ENCODE data around the gene DBNDD2. TPM values are rescaled to one million over a fixed set of nuclear protein-coding genes. Genes with fewer than 3 reads are reported as not detected.

The DBNDD2 gene
- total RNA-seq, 2 experiments from 2014 or later, result 13.2 to 15.7 TPM

DNA sequence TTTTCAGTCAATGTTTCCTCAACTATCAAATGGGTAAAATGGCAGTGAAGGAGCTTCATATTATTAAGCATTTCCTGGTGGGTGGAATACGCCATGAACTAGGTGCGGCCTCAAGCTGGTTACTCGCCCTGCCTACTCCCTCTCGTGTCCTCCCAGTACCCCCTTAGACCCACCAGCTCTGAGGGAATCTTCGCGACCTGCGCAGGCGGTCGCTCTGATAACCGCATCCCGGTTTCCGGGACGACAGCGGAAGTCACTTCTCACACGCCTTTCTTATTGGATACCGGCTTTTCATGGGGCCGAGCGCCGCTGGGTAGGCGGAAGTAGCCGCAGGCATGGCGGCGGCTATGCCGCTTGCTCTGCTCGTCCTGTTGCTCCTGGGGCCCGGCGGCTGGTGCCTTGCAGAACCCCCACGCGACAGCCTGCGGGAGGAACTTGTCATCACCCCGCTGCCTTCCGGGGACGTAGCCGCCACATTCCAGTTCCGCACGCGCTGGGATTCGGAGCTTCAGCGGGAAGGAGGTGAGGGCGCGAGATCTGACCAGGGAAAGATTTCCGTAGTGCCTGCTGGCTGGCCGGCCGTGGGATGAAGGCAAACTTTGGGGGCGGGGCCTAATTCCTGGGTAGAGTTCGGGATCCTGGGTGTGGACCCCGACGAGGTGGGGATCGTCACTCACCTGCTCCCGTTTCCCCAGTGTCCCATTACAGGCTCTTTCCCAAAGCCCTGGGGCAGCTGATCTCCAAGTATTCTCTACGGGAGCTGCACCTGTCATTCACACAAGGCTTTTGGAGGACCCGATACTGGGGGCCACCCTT is 7.9 kb downstream of the DBNDD2 start, which contains the start of gene PIGT:
Gene PIGT, plus strand, starts transcription at position 320 of the 816 bp plus-strand sequence. Its CDS starts 16 bp downstream, at position 336.
- peaks cover 31% of the 10 kb centered on the region for H3K36me3 ChIP-seq (ENCODE audit: insufficient read depth, low read length)
- peak; percentile 75 to 97 (median 86) for DNase-seq
- peak within 1 kb of the TSS; percentile 81 to 88 for H3K27ac ChIP-seq (ENCODE audit: low read depth in 1 of 2, low read length in 2 of 2)
- TF ChIP-seq, protein P1, sequence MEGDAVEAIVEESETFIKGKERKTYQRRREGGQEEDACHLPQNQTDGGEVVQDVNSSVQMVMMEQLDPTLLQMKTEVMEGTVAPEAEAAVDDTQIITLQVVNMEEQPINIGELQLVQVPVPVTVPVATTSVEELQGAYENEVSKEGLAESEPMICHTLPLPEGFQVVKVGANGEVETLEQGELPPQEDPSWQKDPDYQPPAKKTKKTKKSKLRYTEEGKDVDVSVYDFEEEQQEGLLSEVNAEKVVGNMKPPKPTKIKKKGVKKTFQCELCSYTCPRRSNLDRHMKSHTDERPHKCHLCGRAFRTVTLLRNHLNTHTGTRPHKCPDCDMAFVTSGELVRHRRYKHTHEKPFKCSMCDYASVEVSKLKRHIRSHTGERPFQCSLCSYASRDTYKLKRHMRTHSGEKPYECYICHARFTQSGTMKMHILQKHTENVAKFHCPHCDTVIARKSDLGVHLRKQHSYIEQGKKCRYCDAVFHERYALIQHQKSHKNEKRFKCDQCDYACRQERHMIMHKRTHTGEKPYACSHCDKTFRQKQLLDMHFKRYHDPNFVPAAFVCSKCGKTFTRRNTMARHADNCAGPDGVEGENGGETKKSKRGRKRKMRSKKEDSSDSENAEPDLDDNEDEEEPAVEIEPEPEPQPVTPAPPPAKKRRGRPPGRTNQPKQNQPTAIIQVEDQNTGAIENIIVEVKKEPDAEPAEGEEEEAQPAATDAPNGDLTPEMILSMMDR (IDR thresholded peaks at IDR 0.05), result no peak
- no peaks in the 10 kb centered on the region for H3K9me3 ChIP-seq (ENCODE audit: control insufficient read depth in 1 of 2, insufficient read depth in 1 of 2, low read length in 2 of 2)
- H3K4me3 ChIP-seq (ENCODE audit: low read length), result peak within 1 kb of the TSS; percentile 98
- CTCF ChIA-PET, result interaction anchor here (0.9 to 7.2 kb wide), 7 partner anchors 9 to 61 kb away, joined by 3 to 51 read pairs (median 5); partner anchors contain the start of gene SYS1
- Mint-ChIP-seq H3K27me3 (no peaks in the 10 kb centered on the region), H3K36me3 (ENCODE audit: low read depth) (peaks cover 43% of the 10 kb centered on the region), H3K4me3 (peak within 1 kb of the TSS; percentile 95), H3K9me3 (no peaks in the 10 kb centered on the region), H3K4me1 (ENCODE audit: low read depth) (peaks cover 49% of the 10 kb centered on the region), H3K27ac (peak within 1 kb of the TSS; percentile 92)
- POLR2A ChIA-PET, result interaction anchor here (0.7 to 4.4 kb wide), 15 partner anchors 9 to 530 kb away, joined by 3 to 78 read pairs (median 6); partner anchors contain the start of genes DBNDD2, DNTTIP1, PCIF1 and SYS1
- ATAC-seq (ENCODE audit: poor library complexity), result peak; percentile 95
- peaks cover 31% of the 10 kb centered on the region for H3K4me1 ChIP-seq (ENCODE audit: insufficient read depth, low read length)
- intact Hi-C loops (cut with DNase I, micrococcal nuclease), result loop anchor here (1.0 to 10.0 kb wide), 5 partner anchors 21 to 531 kb away; partner anchors contain the start of genes SYS1 (in 2 of the 2), STK4 (in 1 of the 2), TOMM34 (in 1 of the 2) and YWHAB (in 1 of the 2)
- no peaks in the 10 kb centered on the region for H3K27me3 ChIP-seq (ENCODE audit: control insufficient read depth in 1 of 2, insufficient read depth in 2 of 2, low read length in 2 of 2)

DNA sequence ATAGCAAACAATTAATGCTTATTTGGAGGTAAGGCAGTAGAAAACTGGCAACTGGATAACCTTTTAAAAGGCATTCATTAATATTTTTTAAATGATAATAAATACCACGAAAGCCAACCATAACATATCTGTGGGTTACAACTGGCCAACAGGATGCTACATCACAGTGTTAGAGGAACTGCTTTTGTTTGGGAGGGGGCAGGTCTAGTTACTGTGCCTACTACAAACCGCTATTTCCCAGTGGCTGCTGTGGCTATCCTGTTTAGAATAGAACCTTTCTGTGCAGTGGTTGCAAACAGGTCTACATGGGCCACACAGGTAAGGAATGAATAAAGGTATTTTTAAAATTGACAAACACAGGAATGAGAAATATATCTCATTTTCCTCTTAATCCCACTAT is 8.8 kb downstream of the DBNDD2 start:
- peaks cover 50% of the 10 kb centered on the region for H3K36me3 Mint-ChIP-seq (ENCODE audit: low read depth)
- POLR2A ChIA-PET, result interaction anchor here (1.2 to 4.4 kb wide), 5 partner anchors 10 to 54 kb away, joined by 3 to 78 read pairs (median 41); partner anchors contain the start of genes DBNDD2 and SYS1
- Histone ChIP-seq H3K4me1 (ENCODE audit: insufficient read depth, low read length) (peaks cover 31% of the 10 kb centered on the region), H3K9me3 (ENCODE audit: control insufficient read depth in 1 of 2, insufficient read depth in 1 of 2, low read length in 2 of 2) (no peaks in the 10 kb centered on the region), H3K36me3 (ENCODE audit: insufficient read depth, low read length) (peaks cover 39% of the 10 kb centered on the region), H3K4me3 (ENCODE audit: low read length) (peak overlapping the region; percentile 98), H3K27me3 (ENCODE audit: control insufficient read depth in 1 of 2, insufficient read depth in 2 of 2, low read length in 2 of 2) (no peaks in the 10 kb centered on the region), H3K27ac (ENCODE audit: low read depth in 1 of 2, low read length in 2 of 2) (peak overlapping the region in 1 of 2 donors; percentile 81)
- intact Hi-C loops (cut with DNase I, micrococcal nuclease), result loop anchor here (1.0 to 10.0 kb wide), 5 partner anchors 20 to 532 kb away; partner anchors contain the start of genes STK4 (in 1 of the 2), SYS1 (in 1 of the 2), TOMM34 (in 1 of the 2) and YWHAB (in 1 of the 2)
- ATAC-seq (ENCODE audit: poor library complexity) (no peak), DNase-seq (no peak)
- H3K4me3 Mint-ChIP-seq, result peak overlapping the region; percentile 95
- H3K27me3 Mint-ChIP-seq, result no peaks in the 10 kb centered on the region
- TF ChIP-seq, protein P1 (IDR thresholded peaks at IDR 0.05), result no peak
- H3K4me1 Mint-ChIP-seq (ENCODE audit: low read depth), result peaks cover 49% of the 10 kb centered on the region
- CTCF ChIA-PET, result interaction anchor here (1.1 to 7.2 kb wide), 5 partner anchors 15 to 62 kb away, joined by 3 to 51 read pairs (median 20); partner anchors contain the start of gene SYS1
- H3K9me3 Mint-ChIP-seq, result no peaks in the 10 kb centered on the region
- peak overlapping the region; percentile 92 for H3K27ac Mint-ChIP-seq

Data from CD4-positive, alpha-beta T cell (primary cell).